ENCODE results near the gene HSPBAP1. TPM values are rescaled to one million over a fixed set of nuclear protein-coding genes. Genes with fewer than 3 reads are reported as not detected.
"Not testable (repeated sequence)": the region's sequence is repeated elsewhere in the genome, so short reads cannot be mapped to it uniquely, and the experiment has no call there.

Gene HSPBAP1
- total and polyA plus RNA-seq, 2 of the 13 experiments (the other 11 are each of a cell fraction or from before 2014, with no cell fraction given): 4.2 to 5.1 TPM

- no peak for TF ChIP-seq NRL (CRISPR knock-in tag; IDR thresholded peaks at IDR 0.05; ENCODE audit: borderline replicate concordance)
Observed at GRCh38 chr3:122714273-122714672, 79.4 kb downstream of the HSPBAP1 start (continued).

- H3K4me2 ChIP-seq (ENCODE audit: low read depth, low read length); H3K4me3 ChIP-seq (replicated peaks in 1 of 3; ENCODE audit: insufficient read depth in 1 of 3, low read depth in 2 of 3, low read length in 3 of 3); in situ Hi-C loops (cut with HindIII; ENCODE audit: extremely low pct_ligation_motif_present, low pct_unique_long_range_greater_than_20kb); DNase-seq (ENCODE audit: low spot score); H2AFZ ChIP-seq (ENCODE audit: low read length); BruUV-seq (replicated peaks); H3K4me1 ChIP-seq (ENCODE audit: insufficient read depth, low read length); FAIRE-seq; ATAC-seq; CTCF ChIA-PET (ENCODE audit: low intra/inter-chr PET ratio, low total read pairs); intact Hi-C loops (cut with micrococcal nuclease; ENCODE audit: unreplicated experiment); POLR2A ChIA-PET; H3K79me2 ChIP-seq (ENCODE audit: insufficient read depth, low read length); H3K9ac ChIP-seq (ENCODE audit: insufficient read depth, low read depth, low read length); H3K27ac ChIP-seq (ENCODE audit: extremely low read length, insufficient read depth, low read length); H4K20me1 ChIP-seq (ENCODE audit: insufficient read depth, low read length); H3K9me3 ChIP-seq (ENCODE audit: low read length); H3K27me3 ChIP-seq (ENCODE audit: control insufficient read depth in 1 of 2, insufficient read depth in 2 of 2, low read length in 2 of 2): not testable (repeated sequence)
- WGBS (ENCODE audit: low lambda C conversion rate): 100% methylated on average over 1 of the region's 1 CpG
- peaks cover 1 to 12% of the 10 kb centered on the region in 2 experiments; a peak in 2 of 5 replicates for H3K36me3 ChIP-seq (replicated peaks in 1 of 2; ENCODE audit: control insufficient read depth in 1 of 2, insufficient read depth in 2 of 2, low read length in 2 of 2)
Observed at GRCh38 chr3:122710616-122711251, 82.9 kb downstream of the HSPBAP1 start.

GRCh38 chr3:122705379-122705778 is 88.3 kb downstream of the HSPBAP1 start:
- no peak overlapping the region for H3K4me2 ChIP-seq (ENCODE audit: low read depth, low read length)
- no peaks in the 10 kb centered on the region for H3K9me3 ChIP-seq (ENCODE audit: low read length)
- BruUV-seq (replicated peaks): no TSS peak
- no peaks in the 10 kb centered on the region for H4K20me1 ChIP-seq (ENCODE audit: insufficient read depth, low read length)
- no peaks in the 10 kb centered on the region for H3K27me3 ChIP-seq (ENCODE audit: control insufficient read depth in 1 of 2, insufficient read depth in 2 of 2, low read length in 2 of 2)
- H3K36me3 ChIP-seq (replicated peaks in 1 of 2; ENCODE audit: control insufficient read depth in 1 of 2, insufficient read depth in 2 of 2, low read length in 2 of 2): no peaks in the 10 kb centered on the region
- intact Hi-C loops (cut with micrococcal nuclease; ENCODE audit: unreplicated experiment) (no loop called here), in situ Hi-C loops (cut with HindIII; ENCODE audit: extremely low pct_ligation_motif_present, low pct_unique_long_range_greater_than_20kb) (no loop called here)
- DNase-seq (ENCODE audit: low spot score) (no peak), ATAC-seq (no peak), FAIRE-seq (no peak)
- CTCF ChIA-PET (ENCODE audit: low intra/inter-chr PET ratio, low total read pairs): no interaction called here
- no peak overlapping the region for H3K9ac ChIP-seq (ENCODE audit: insufficient read depth, low read depth, low read length)
- no peak overlapping the region for H3K4me3 ChIP-seq (replicated peaks in 1 of 3; ENCODE audit: insufficient read depth in 1 of 3, low read depth in 2 of 3, low read length in 3 of 3)
- H3K27ac ChIP-seq (ENCODE audit: extremely low read length, insufficient read depth, low read length): no peak overlapping the region
- no peak overlapping the region for H2AFZ ChIP-seq (ENCODE audit: low read length)
- POLR2A ChIA-PET: no interaction called here
- 100% methylated on average over 1 of the region's 1 CpG for WGBS (ENCODE audit: low lambda C conversion rate)
- H3K4me1 ChIP-seq (ENCODE audit: insufficient read depth, low read length): peaks cover 7% of the 10 kb centered on the region
- no peaks in the 10 kb centered on the region for H3K79me2 ChIP-seq (ENCODE audit: insufficient read depth, low read length)
- TF ChIP-seq HNF4A (CRISPR knock-in tag; IDR thresholded peaks at IDR 0.05): no peak
- no peak for TF ChIP-seq ZNF629 (CRISPR knock-in tag; conservative IDR thresholded peaks at IDR 0.05)
- no peak for TF ChIP-seq ARNT2 (CRISPR knock-in tag; IDR thresholded peaks at IDR 0.05; ENCODE audit: low read depth)
- no peak for TF ChIP-seq FOXO1 (CRISPR knock-in tag; IDR thresholded peaks at IDR 0.05)
- no peak for TF ChIP-seq ZNF142 (CRISPR knock-in tag; IDR thresholded peaks at IDR 0.05)
- no peak for TF ChIP-seq ATF5 (CRISPR knock-in tag; IDR thresholded peaks at IDR 0.05; ENCODE audit: low read depth)

All from HepG2 (cell line).